Measurements from ENCODE around the gene OR2S2. TPM values are rescaled to one million over a fixed set of nuclear protein-coding genes. Genes with fewer than 3 reads are reported as not detected.
A peak's percentile ranks its signal among the peaks of the same experiment; 100 is the strongest.
"Not testable (repeated sequence)": the region's sequence is repeated elsewhere in the genome, so short reads cannot be mapped to it uniquely, and the experiment has no call there.

The OR2S2 gene
- total RNA-seq, 1 donor from 2014 or later = not detected

- DNase-seq (ENCODE audit: low spot score in 2 of 2) = no peak
- intact Hi-C loops (cut with DNase I) = no loop called here
Measured at GRCh38 chr9:35914301-35914807, 43.6 kb downstream of the OR2S2 start.

GRCh38 chr9:35913429-35913828, 44.5 kb downstream of the OR2S2 start:
- H3K4me1 ChIP-seq = peaks cover 25 to 40% of the 10 kb centered on the region in 2 donors
- intact Hi-C loops (cut with DNase I); H3K36me3 ChIP-seq; H3K27me3 ChIP-seq; H3K9me3 ChIP-seq; H3K4me3 ChIP-seq; DNase-seq (ENCODE audit: low spot score in 2 of 2): not testable (repeated sequence)
- peak overlapping the region in 1 of 2 donors; percentile 3 for H3K27ac ChIP-seq

More at GRCh38 chr9:35914301-35914807, 43.6 kb downstream of the OR2S2 start:
- no peak for TF ChIP-seq CTCF (IDR thresholded peaks at IDR 0.05)
- Histone ChIP-seq H3K27me3 (no peaks in the 10 kb centered on the region), H3K4me1 (peaks cover 15 to 31% of the 10 kb centered on the region in 2 donors), H3K36me3 (no peaks in the 10 kb centered on the region), H3K9me3 (no peaks in the 10 kb centered on the region), H3K27ac (peak overlapping the region; percentile 39 to 44), H3K4me3 (no peak overlapping the region)

- no peak for TF ChIP-seq CTCF (IDR thresholded peaks at IDR 0.05)
- H3K27me3 ChIP-seq = no peaks in the 10 kb centered on the region
- H3K4me3 ChIP-seq = no peak overlapping the region
- H3K27ac ChIP-seq = peak overlapping the region; percentile 3 to 98
- DNase-seq (ENCODE audit: low spot score in 2 of 2) = no peak
- H3K36me3 ChIP-seq = no peaks in the 10 kb centered on the region
- peaks cover 30 to 45% of the 10 kb centered on the region in 2 donors for H3K4me1 ChIP-seq
- H3K9me3 ChIP-seq = no peaks in the 10 kb centered on the region
- intact Hi-C loops (cut with DNase I) = no loop called here
Measured at GRCh38 chr9:35912791-35913400, 45.1 kb downstream of the OR2S2 start.

GRCh38 chr9:35911690-35912089, 46.3 kb downstream of the OR2S2 start:
- DNase-seq (ENCODE audit: low spot score in 2 of 2) = no peak
- H3K4me1 ChIP-seq = peaks cover 31 to 54% of the 10 kb centered on the region in 2 donors
- H3K36me3 ChIP-seq = no peaks in the 10 kb centered on the region
- no peak overlapping the region for H3K4me3 ChIP-seq
- intact Hi-C loops (cut with DNase I) = no loop called here
- no peak for TF ChIP-seq CTCF (IDR thresholded peaks at IDR 0.05)
- no peaks in the 10 kb centered on the region for H3K27me3 ChIP-seq
- H3K27ac ChIP-seq = peak overlapping the region; percentile 84 to 98
- H3K9me3 ChIP-seq = no peaks in the 10 kb centered on the region

- Histone ChIP-seq H3K4me1 (peaks cover 39 to 64% of the 10 kb centered on the region in 2 donors), H3K4me3 (no peak overlapping the region), H3K27ac (peak overlapping the region; percentile 84 to 98)
Measured at GRCh38 chr9:35910613-35911359, 47.2 kb downstream of the OR2S2 start.

More at GRCh38 chr9:35910613-35911359, 47.2 kb downstream of the OR2S2 start:
- Histone ChIP-seq H3K27me3 (no peaks in the 10 kb centered on the region), H3K9me3 (no peaks in the 10 kb centered on the region), H3K36me3 (no peaks in the 10 kb centered on the region)
- intact Hi-C loops (cut with DNase I) = no loop called here
- TF ChIP-seq CTCF (IDR thresholded peaks at IDR 0.05) = peak; percentile 25 to 42 (median 28)
- DNase-seq (ENCODE audit: low spot score in 2 of 2) = no peak

Measured in ascending aorta (tissue), 2 donors.